Neuron (in vitro differentiated cells): ENCODE measurements around the gene RAD51B.

ENCODE experiments used
- H2AFZ ChIP-seq: one replicate; pipeline ENCODE4 v1.6.1; 2013; ENCODE audit warnings: low read depth, mild to moderate bottlenecking, inconsistent platforms, low read length, moderate library complexity
- H3K27me3 ChIP-seq: one replicate; pipeline ENCODE4 v1.6.1; 2013; ENCODE audit warnings: low read length; ENCODE audit not compliant: insufficient read depth
- H3K36me3 ChIP-seq: one replicate; pipeline ENCODE4 v1.6.1; 2013; ENCODE audit warnings: low read length; ENCODE audit not compliant: insufficient read depth
- H3K4me1 ChIP-seq: one replicate; pipeline ENCODE4 v1.6.1; 2013; ENCODE audit warnings: low read length; ENCODE audit not compliant: insufficient read depth
- H3K4me3 ChIP-seq: 2 replicates; pipeline ENCODE4 v1.5.1; 2013; ENCODE audit warnings: mild to moderate bottlenecking, low read length, moderate library complexity
- H3K9me3 ChIP-seq: one replicate; pipeline ENCODE4 v1.6.1; 2013; ENCODE audit warnings: low read length

Gene RAD51B

DNA sequence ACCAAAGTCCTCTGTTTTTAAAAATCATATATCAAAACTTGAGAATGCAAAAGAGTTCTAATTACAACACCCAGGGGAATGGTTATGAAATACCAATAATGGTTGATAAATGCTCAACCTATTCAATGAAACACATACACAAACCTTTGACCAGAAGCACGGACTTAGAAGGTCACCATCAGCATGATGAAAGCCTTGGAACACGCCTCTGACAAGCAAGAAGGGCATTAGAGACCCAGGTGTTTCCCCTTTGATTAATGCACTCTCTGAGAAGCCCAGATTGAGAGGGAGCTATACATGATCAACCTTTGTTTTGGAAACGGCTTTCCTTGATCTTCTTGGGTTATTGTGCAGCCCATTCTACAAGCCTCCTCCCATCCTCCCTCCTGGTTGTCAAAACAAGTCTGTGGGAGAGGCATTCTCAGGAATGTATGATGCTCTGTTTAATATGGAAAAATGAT, 904.3 kb downstream of the RAD51B start:
- Histone ChIP-seq H3K4me3 (no peak overlapping the region), H3K36me3 (no peaks in the 10 kb centered on the region), H3K27me3 (no peaks in the 10 kb centered on the region), H3K4me1 (no peaks in the 10 kb centered on the region), H3K9me3 (no peaks in the 10 kb centered on the region), H2AFZ (no peak overlapping the region)

DNA sequence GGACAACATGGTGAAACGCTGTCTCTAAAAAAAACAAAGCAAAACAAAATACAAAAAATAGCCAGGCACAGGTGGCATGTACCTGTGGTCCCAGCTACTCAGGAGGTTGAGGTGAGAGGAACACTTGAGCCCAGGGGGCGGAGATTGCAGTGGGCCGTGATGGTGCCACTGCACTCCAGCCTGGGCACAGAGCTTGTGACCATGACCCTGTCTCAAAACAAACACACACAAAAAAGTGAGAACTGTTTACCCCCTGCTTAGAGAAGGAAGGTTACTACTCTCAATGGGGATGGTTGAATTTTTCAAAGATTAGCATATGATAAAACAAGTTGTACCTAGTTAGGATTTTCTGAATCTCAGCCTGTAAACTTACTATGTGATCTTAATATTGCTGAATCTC, 905.3 kb downstream of the RAD51B start:
- no peaks in the 10 kb centered on the region for H3K27me3 ChIP-seq
- H3K9me3 ChIP-seq: no peaks in the 10 kb centered on the region
- no peaks in the 10 kb centered on the region for H3K36me3 ChIP-seq
- H3K4me3 ChIP-seq: no peak overlapping the region
- peaks cover 5% of the 10 kb centered on the region for H3K4me1 ChIP-seq
- H2AFZ ChIP-seq: no peak overlapping the region

DNA sequence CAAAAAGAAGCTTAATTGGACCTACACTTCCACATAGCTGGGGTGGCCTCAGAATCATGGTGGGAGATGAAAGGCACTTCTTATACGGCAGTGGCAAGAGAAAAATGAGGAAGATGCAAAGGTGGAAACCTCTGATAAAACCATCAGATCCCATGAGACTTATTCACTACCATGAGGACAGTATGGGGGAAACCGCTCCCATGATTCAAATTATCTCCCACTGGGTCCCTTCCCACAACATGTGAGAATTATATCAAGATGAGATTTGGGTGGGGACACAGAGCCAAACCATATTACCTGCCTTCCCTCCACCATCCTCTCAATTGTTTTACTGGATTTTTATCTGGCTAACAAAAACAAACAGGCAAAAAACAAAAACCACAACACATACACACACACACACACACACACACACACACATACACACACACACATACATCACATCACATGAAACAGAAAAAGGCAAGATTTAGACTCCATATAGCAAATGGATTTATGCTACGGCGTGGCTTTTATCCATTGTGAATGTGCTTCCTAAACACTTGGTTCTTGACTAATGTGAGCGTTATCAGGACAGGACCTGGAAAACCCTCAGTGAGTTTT, 906.6 kb downstream of the RAD51B start:
- H3K27me3 ChIP-seq: no peaks in the 10 kb centered on the region
- peaks cover 12% of the 10 kb centered on the region for H3K4me1 ChIP-seq
- H3K9me3 ChIP-seq: no peaks in the 10 kb centered on the region
- H3K4me3 ChIP-seq: no peak overlapping the region
- H2AFZ ChIP-seq: no peak overlapping the region
- no peaks in the 10 kb centered on the region for H3K36me3 ChIP-seq

DNA sequence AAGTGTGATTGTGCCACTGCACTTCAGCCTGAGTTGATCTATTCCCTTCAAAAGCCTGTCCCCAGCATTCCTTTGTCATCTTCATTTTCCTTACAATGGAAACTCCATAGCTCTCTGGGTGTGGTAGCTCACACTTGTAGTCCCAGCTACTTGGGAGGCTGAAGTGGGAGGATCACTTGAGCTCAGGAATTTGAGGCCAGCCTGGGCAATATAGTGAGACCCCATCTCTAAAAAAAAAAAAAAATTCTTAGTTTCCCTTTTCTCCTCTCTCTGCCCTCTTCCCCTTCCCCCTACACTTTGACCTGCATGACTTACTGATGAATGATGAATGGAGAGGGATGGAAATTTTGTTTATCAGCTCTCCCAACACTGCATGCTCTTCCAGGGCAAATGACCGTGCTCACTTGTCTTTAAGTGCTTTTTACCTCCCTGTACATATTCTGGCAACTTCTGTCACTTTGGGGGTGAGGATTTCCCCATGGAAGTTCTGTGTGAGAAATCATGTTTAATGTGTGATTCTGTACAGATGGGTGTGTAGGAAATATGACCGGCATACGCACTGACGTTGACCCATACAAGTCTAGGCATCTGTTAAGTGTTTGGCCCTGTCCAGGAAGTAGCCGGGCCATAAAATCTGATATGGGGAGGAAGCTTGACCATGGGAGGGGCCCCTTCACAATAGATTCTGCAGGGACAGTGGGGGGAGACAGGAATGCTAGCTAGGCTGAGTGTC, 907.9 kb downstream of the RAD51B start:
- Histone ChIP-seq H3K27me3 (no peaks in the 10 kb centered on the region), H3K4me3 (no peak overlapping the region), H3K36me3 (no peaks in the 10 kb centered on the region), H3K4me1 (peaks cover 23% of the 10 kb centered on the region), H3K9me3 (no peaks in the 10 kb centered on the region), H2AFZ (no peak overlapping the region)

DNA sequence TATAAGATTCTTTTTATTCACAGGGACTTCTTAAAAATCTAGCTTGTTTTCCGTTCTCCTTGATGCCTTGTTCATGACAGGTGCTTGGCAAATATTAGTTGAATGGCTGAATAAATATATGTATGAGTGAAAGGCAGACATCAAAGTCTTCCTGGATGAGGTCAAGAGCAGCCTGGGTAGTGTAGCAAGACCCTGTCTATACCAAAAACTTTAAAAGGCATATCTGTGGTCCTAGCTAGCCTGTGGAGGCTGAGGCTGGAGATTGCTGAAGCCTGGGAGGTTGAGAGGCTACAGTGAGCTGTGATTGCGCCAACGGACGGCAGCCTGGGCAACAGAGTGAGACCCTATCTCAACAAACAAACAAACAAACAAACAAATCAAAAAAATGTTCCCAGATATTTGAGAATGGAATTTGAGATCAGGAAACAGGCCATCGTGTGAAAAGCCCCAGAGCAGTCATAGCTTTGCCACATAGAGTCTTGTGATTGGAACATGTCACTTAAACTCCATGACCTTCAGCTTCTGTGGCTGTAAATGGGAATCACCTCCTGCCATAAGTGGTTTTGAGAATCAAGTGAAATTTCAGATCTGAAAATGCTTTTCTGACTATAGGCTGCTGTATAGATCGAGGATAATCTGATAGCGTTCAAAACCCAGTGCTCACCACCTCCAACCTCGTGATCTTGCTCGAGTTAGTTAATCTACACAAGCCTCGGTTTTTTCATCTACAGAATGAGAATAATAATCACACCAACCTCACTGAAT, 908.9 kb downstream of the RAD51B start:
- Histone ChIP-seq H3K36me3 (no peaks in the 10 kb centered on the region), H3K9me3 (no peaks in the 10 kb centered on the region), H3K4me1 (peaks cover 29% of the 10 kb centered on the region), H3K4me3 (no peak overlapping the region), H3K27me3 (no peaks in the 10 kb centered on the region), H2AFZ (no peak overlapping the region)

DNA sequence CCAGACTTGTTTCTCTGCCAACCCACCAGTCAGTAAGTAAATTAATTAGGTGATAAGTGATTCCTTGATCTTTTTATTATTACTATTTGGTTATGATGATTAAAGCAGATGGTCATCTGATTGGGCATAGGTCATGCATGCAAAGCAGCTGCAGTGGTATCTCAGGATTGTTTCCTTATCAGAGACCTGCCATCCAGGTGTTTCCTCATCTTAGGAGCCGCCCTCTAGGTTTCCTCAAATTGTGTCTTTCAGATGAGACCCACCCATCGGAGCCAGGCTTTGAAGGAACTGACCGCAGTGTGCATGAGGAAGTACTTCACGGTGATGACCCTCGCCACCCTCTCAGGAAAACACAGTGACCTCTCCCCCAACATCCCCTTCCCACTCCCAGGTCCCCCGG, 910.0 kb downstream of the RAD51B start:
- Histone ChIP-seq H3K4me3 (no peak overlapping the region), H3K4me1 (peaks cover 36% of the 10 kb centered on the region), H2AFZ (no peak overlapping the region), H3K27me3 (no peaks in the 10 kb centered on the region), H3K36me3 (no peaks in the 10 kb centered on the region), H3K9me3 (no peaks in the 10 kb centered on the region)

DNA sequence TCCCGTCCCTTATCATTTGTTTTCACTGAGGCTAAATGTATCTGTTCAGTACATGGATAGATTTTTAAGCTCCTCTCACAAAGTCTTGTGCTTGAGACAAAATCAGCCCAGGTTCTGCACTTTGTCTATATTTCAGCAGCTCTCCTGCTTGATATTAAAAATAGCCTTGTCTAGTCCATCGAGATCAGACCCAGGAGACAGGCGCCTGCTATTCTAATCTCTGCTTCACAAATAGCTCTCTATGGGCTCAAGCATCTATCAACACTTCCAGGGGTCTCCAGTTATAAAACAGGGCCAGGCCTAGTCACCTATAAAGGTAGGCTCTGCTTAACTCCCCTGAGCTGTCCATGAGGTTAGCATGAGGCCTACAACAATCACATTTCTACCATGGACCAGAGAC, 910.8 kb downstream of the RAD51B start:
- Histone ChIP-seq H3K4me3 (no peak overlapping the region), H2AFZ (no peak overlapping the region), H3K27me3 (no peaks in the 10 kb centered on the region), H3K36me3 (no peaks in the 10 kb centered on the region), H3K4me1 (peaks cover 36% of the 10 kb centered on the region), H3K9me3 (no peaks in the 10 kb centered on the region)

DNA sequence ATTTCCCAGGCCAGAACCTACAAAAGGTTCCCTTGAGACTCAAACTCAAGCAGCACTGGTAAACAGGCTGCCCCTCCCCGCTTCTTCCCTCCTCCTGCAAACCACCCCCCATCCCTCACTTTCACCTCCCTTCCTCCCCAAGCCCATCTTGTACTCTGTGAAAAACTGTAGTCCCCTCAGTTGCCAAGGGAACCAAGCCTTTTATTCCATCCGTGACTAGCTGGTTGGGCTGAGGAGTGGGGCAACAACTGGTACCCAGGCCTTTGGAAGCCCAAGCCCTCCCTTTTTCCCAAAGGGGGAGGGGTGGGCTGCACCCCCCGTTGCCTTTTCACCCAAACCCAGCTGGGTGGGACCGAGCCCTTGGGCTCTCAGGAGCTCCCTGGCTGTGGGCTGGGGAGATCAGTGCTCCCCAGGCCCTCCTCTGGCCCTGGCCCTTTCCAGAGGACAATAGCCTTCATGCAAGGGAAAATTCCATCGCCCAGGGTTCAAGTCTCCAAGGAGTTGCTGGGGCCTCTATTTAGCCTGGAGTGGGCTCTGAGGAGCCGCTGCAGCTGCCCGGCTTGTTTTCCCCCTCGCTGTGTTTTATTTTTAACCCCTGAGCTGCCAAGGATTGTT, 911.3 kb downstream of the RAD51B start:
- H3K9me3 ChIP-seq: no peaks in the 10 kb centered on the region
- no peaks in the 10 kb centered on the region for H3K27me3 ChIP-seq
- H3K4me3 ChIP-seq: peak overlapping the region; percentile 3
- H3K36me3 ChIP-seq: no peaks in the 10 kb centered on the region
- peaks cover 36% of the 10 kb centered on the region for H3K4me1 ChIP-seq
- no peak overlapping the region for H2AFZ ChIP-seq

DNA sequence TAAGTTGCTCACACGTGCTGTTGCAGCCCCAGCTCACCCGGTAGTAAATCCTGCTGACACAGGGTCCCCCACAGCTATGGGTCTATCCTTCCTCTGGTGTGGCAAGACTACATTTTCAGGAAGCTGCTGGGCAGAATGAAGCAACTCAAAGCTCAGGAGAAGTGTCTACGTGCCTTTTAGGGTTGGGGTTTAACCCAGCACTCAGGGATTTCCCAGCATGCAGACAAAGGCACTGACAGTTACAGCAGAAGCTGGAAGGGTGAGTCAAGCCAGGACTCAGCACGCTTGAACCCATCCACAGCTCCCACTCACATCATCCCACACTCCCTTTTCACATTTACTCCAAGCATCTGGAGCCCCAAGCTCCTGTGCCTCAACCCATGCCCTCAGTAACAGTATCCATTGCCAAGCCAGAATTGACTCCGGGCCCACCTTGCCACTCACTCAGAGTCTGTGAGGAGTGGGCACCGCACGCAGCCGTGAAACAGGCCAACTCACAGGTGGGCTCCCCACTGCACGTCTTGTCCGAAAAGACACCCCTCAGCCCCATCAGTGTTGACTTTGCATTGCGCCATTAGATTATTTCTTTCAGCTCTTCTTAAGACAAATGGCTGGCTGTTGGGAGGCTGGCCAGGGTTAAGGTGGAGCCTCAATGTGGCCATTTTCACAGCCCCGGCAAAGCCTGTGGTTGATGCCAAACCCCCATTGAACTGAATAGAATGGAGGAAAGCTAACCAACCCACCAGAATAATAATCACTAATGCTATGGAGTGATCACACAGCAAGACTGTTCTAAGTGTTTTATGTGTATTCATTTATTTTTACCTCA, 913.7 kb downstream of the RAD51B start:
- Histone ChIP-seq H3K4me3 (no peak overlapping the region), H3K9me3 (no peaks in the 10 kb centered on the region), H3K36me3 (no peaks in the 10 kb centered on the region), H3K4me1 (peaks cover 51% of the 10 kb centered on the region), H3K27me3 (no peaks in the 10 kb centered on the region), H2AFZ (no peak overlapping the region)

DNA sequence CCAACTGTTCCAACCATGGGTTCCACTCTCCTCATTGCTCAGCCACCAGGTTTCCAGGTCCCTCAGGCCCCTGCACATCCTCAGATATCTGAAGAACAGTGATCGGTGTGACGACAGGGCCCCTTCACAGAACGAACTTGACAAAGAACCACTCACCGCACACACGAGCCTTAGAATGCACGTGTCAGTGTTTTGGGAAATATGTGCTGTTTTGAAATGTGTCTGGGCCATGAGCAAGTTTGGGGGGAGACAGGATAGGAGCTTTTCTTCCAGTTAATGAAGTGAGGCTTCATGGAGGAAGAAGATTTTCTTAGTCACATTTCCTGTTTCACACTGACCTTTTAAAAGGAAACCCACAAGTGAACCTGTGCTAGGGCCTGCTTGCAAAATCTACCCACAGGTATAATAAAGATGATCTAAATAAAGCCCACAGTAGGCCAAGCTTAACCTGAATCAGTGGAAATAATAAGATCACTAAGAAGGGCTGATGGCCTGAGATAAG, 914.7 kb downstream of the RAD51B start:
- no peaks in the 10 kb centered on the region for H3K36me3 ChIP-seq
- H3K27me3 ChIP-seq: no peaks in the 10 kb centered on the region
- peaks cover 51% of the 10 kb centered on the region for H3K4me1 ChIP-seq
- H3K4me3 ChIP-seq: no peak overlapping the region
- H3K9me3 ChIP-seq: peaks cover 3% of the 10 kb centered on the region
- no peak overlapping the region for H2AFZ ChIP-seq

DNA sequence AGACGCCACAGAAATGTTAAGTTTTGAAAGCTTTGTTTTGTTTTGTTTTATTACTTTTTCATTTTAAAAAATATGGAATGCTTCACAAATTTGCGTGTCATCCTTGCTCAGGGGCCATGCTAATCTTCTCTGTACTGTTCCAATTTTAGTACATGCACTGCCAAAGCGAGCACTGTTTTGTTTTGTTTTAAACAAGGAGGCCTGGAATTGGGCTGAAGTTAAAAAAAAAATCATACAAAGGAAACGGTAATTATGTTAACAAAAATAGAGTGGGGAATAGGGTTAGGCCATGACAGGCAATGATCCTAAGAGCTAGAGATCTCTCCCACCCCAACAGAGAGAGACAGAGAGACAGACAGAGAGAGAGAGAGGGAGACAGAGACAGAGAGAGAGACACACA, 916.3 kb downstream of the RAD51B start:
- Histone ChIP-seq H3K4me1 (peaks cover 39% of the 10 kb centered on the region), H3K36me3 (no peaks in the 10 kb centered on the region), H3K9me3 (peaks cover 3% of the 10 kb centered on the region), H3K4me3 (no peak overlapping the region), H3K27me3 (no peaks in the 10 kb centered on the region), H2AFZ (no peak overlapping the region)

DNA sequence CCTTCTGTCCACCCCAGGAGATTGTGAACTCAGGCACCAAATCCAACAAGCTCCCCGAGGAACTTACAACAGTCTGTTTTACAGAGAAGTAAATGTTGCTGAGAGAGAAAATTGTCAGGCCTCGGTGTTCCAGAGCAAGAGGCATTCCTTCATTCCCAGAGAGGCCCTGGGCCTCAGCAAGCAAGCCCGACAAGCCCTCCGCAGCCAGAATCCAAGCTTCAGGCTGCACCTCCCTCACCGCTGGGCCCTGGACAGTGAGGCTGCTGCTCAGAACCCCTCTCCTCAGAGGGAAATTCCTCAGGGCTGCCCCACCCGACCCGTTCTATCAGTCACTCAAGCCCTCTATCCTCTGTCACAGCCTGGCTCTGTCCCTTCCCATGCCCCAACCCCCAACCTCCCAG, 916.9 kb downstream of the RAD51B start:
- Histone ChIP-seq H3K4me3 (no peak overlapping the region), H3K4me1 (peaks cover 37% of the 10 kb centered on the region), H2AFZ (no peak overlapping the region), H3K9me3 (peaks cover 7% of the 10 kb centered on the region), H3K27me3 (no peaks in the 10 kb centered on the region), H3K36me3 (no peaks in the 10 kb centered on the region)
